Measurements from ENCODE around the gene PFDN1.

Gene PFDN1

GRCh38 chr5:140235791-140236551 is 66.9 kb downstream of the PFDN1 start:
- peak; percentile 17 for DNase-seq

DNA sequence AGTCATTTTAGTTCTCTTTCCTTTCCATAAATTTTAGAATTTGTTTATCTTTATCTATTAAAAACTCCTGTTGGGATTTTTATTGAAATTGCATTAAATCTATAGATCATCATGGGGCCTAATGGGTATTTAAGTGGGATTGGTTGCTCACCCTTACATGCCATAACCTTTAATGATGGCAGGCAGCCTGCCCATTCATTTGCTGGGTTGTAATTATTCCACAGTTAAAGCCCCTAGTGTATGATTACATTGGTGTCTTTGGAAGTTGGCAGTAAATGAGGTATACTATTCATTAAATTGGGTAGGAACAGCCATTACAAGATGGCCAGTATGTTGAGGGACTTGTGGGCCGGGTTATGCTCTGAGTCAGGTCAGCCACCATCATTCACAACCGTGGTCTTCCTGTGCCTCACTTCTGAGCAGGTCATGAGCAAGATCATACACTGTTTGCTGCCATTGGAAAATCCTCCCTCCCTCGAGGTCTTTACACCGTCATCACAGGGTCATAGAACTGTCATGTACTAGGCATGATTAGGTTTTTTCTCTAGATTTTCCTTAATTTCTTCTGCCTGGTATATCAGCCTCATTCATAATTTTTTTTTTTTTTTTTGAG is 68.4 kb downstream of the PFDN1 start:
- no peak for DNase-seq

GRCh38 chr5:140232731-140233130 is 70.2 kb downstream of the PFDN1 start:
- no peak for DNase-seq

DNA sequence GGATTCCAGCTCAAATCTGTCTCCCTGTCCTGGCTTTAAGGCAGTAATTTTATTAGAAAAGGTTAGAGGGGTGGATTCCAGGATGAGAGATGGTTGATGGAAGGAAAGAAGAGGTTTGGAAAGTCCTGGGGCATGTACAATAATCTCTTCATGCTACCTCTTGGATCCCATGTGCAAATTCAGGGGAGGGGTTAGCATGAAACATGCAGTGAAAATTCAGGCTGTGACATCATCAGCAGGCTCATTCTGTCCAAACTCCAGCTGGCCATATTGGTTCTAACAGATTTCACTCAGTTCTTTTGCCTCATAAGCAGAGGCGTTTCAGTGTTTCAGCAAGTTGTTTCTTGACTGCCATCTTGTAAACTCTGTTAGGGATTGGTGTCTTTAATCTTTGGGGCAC is 72.5 kb downstream of the PFDN1 start:
- DNase-seq, result no peak

DNA sequence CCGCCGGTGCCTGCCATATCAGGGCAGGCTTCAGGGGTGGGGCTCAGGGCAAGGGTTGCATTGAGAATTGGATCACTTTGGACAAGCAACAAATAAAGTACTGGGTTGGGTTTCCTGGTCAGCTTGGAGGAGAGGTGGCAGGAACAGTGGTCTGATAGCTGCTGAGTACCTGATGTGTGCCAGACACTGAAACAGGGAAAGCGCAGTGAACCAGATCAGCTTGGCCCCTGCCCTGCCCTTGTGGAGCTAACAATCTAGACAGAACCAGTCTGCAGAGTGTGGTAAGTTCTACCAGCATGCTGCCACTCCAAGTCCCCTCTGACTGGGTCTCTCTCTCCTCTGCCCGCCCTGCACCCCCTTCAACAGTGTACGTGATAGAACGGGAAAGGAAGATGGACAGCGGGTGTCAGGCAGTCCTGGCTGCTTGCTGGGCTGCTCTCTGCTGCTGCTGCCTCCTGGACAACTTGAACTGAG is 74.5 kb downstream of the PFDN1 start:
- no peak for DNase-seq

- no peak for DNase-seq
These were observed 75.9 kb downstream of the PFDN1 start for GRCh38 chr5:140227046-140227445.

- no peak for DNase-seq
These were observed 77.5 kb downstream of the PFDN1 start for GRCh38 chr5:140225396-140225795.

GRCh38 chr5:140224658-140225057 is 78.2 kb downstream of the PFDN1 start:
- no peak for DNase-seq

- no peak for DNase-seq
These were observed 79.3 kb downstream of the PFDN1 start for GRCh38 chr5:140223567-140223966.

- no peak for DNase-seq
These were observed 80.5 kb downstream of the PFDN1 start for GRCh38 chr5:140222416-140222815.

GRCh38 chr5:140221697-140222223 is 81.1 kb downstream of the PFDN1 start:
- no peak for DNase-seq

DNA sequence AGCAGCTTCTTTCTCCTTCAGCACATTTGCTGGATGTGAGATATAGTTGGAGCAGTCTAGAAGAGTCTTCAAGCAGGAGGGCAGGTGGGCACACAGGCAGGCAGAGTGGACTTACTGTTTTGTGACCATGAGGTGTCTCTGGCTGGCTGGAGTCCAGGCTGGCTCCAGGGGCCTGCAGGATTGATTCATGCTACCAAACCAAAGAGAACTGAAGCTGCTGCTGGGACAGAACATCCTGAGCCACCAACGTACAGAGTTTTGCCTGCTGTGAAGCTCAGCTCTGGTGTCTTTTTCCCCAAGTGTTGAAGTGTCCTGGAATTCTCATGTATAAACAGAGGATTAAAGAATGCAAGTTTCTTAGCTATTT is 82.2 kb downstream of the PFDN1 start:
- no peak for DNase-seq

GRCh38 chr5:140220032-140220697 is 82.7 kb downstream of the PFDN1 start:
- DNase-seq, result no peak

DNA sequence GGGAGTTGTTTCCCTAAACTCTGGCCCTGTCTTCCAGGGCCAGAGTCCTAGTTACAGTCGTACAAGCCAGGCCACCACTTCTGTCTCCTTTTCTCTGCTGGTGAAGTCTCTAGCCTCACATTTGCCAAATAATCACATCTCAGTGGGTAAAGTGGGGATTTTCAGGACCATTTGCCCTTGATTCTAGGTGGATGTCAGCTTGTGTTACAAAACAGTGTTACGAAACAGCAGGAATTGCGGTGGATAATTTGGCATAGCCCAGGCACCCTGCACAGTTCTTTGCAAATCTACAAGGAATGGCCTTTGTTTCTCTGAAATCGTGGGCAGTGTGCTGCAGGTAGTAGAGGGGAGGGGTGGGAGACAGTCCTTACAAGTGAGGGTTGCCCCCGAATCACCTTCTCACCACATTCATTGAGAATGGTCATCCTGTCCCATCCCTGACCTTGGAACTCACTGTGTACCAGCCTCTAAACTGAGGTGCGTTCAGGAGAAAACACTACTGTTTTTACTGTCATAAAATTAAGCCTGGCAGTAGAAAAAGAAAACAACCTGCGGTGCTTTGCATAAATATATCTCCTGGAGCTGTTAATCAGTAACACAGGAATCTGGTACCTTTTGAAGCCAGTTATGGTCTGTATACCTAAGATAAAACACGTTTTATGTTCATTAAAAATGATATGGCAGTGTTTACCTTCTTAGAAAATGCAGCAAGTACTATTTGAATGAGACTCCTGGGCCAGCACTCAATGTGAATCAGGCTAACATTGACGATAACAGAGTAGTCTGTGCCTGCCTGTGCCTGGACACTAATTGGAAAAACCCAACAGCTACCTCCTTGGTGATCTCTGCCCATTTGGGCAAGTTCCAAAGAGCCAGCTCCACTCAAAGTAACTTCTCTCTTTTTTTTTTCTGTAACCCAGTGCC is 83.6 kb downstream of the PFDN1 start:
- DNase-seq, result no peak

DNA sequence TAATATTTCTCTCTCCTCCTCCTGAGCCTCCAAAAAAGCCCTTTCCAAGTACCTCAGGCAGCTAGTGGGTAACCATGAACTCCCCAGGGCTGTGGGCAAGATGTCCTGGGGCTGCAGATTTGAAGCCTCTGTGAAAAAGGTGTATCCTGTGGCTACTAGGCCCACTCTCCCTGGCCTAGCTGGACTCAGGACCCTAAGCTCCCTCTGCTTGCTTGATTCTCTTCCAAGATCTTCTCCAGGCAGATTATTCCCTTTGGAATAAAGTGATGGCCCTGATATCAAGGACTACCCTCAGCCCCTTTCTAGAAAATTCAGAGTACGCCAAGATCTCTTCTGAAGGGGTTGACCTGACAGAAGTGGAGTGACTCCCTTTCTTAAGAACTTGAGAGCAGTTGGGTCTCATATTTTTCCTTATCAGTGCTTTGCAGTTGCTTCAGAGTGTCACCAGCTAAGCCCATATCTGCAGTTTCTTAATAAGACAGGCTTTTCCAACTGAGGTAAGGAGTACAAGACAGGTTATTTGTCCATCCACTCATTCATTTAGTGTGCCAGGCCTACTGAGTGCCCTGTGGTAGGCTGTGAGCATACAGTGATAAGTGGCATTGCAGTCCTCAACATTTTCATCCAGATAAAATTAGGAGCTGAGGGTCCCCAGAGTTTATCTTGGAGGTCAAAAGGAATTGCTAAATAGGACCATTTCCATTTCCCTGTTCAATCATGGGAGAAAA is 85.4 kb downstream of the PFDN1 start:
- no peak for DNase-seq

GRCh38 chr5:140216478-140217074 is 86.3 kb downstream of the PFDN1 start:
- DNase-seq, result no peak

GRCh38 chr5:140215276-140215675 is 87.6 kb downstream of the PFDN1 start:
- no peak for DNase-seq

GRCh38 chr5:140214831-140215230 is 88.1 kb downstream of the PFDN1 start:
- no peak for DNase-seq

DNA sequence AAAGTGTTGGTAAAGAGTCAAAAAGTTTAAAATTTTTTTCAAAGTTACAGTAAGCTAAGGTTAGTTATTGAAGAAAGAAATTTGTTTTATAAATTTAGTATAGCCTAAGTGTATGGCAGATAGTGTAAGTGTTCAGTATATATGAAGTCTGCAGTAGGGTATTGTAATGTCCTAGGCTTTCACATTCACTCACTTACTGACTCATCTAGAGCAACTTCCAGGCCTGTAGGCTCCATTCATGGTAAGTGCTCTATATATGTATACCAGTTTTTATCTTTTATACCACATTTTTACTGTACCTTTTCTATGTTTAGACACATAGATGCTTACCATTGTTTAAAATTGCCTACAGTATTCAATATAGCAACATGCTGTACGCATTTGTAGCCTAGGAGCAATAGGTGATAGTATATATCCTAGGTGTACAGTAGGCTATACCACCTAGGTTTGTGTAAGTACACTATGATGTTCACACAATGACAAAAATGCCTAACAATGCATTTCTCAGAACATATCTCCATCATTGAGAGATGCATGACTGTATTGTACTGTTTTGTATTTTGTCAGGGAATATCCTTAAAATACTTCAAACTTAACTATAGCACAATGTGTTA is 89.4 kb downstream of the PFDN1 start:
- DNase-seq, result no peak

DNA sequence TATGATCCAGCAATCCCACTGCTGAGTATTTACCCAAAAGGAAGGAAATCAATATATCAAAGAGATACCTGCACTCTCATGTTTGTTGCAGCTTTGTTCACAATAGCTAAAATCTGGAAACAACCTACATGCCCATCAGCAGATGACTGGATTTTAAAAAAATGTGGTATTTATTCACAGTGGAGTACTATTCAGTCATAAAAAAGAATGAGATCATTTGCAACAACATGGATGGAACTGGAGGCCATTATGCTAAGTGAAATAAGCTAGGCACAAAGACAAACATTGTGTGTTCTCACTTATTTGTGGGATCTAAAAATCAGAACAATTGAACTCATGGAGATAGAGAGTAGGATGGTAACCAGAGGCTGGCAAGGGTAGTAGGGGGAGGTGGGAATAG is 94.8 kb downstream of the PFDN1 start:
- DNase-seq, result no peak

Data from SIG-M5 (cell line).